GM19043 (cell line): ENCODE results near the gene EIF4E2.

Source experiments
- ATAC-seq: cut with Tn5 transposase; IDR thresholded peaks from one replicate; pipeline ENCODE4 v1.9.1; 2021; ENCODE audit warnings: low read depth; ENCODE audit not compliant: unreplicated experiment

EIF4E2 gene

DNA sequence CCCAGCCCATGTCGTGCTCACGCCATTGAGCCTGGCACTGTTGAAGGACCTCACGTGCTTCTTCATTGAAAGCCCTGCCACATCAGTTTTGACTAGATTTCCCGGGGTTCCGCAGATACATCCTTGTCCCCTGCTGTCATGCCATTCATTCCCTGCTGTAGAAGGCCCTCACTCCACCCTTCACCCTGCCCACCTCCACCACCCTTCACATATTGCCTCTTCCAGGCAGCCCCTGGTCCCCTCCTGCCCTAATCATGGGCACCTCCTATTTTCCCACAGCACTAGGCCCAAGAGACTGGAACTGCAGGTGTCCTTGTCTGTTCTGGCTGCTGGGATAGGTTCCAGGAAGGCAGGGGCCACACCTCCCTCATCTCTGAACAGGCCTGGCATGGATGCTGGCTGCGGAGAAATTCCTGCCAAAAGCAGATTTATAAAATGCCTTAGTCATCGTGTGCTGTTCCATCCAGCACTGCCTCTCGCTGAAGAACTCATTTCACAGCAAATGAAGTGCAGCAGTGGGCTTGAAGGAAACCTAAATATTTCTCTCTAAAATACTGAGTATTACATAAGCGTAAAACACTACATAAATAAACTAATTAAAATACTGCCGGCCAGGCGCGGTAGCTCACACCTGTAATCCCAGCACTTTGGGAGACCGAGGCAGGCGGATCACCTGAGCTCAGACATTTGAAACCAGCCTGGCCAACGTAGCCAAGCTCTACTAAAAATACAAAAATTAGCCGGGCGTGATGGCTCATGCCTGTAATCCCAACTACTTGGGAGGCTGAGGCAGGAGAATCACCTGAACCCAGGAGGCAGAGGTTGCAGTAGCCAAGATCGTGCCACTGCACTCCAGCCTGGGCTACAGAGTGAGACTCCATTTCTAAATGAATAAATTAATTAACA lies 38.4 kb downstream of the EIF4E2 start:
- ATAC-seq, result no peak

DNA sequence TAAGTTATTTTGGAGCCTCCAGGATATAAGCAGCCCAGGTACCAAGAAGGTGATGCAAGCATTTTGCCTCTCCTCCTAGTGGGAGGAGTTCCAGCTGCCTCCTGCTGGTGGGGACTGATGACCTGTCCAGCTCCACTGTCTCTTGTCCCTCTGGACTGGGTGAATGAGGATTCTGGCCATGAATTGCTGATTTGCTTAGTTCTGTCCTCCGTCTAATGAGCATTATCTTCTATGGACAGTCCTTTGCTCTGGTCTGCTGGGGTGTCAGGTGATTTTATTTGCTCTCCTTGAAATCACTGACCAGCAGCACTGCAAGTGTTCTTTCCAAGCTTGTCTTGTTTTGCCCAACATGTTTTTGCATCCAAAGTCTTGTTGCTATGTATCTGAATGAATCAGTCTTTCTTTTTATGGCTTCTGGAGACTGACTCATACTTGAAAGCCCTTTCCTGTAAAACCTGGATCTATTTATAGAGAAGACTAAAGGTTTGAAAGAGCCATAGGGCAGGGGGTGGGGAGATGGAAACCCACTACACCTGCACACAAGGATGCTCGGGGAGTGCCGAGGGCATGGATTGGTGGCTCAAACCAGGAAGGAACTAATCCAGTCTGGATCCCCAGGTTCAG lies 42.4 kb downstream of the EIF4E2 start:
- ATAC-seq, result no peak

DNA sequence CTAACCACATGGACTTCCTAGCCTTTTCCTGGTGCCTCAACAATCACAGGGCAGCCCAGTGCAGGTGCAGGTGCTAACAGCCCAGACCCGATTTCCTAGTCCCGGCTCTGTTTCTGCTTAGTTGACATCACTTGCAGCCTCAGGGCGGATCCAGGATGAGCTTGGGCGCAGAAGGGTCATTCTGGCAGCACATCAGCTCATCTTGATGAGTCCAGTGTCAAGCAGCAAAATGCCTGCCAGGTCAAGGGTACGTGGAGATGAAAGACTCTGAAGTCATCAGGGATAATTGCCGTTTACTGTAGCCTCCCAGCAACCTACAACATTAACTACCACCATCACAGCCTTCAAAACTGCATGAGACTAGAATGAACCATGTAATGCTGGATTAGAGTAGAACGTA lies 43.5 kb downstream of the EIF4E2 start:
- ATAC-seq, result no peak

DNA sequence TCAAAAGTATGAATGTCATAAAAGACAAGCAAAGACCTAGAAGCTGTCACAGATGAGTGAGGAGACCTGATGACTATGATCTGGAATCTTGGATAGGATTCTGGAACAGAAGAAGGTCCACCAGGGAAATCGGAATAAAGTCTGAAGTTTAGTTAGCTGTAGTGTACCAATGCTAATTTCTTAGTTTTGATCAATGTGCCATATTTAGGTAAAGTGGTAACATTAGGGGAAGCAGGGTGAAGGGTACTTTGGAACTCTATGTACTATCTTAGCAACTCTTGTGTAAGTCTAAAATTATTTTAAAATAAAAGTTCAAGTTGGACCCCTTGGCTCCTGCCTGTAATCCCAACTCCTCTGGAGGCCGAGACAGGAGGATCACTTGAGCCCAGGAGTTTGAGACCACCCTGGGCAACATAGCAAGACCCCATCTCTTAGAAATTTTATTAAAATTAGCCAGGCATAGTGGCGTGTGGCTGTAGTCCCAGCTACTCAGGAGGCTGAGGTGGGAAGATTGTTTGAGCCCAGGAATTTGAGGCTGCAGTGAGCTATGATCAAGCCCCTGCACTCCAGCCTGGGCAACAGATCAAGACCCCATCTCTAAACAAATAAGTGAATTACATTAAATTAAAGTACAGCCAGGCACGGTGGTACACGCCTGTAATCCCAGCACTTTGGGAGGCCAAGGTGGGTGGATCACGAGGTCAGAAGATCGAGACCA lies 47.0 kb downstream of the EIF4E2 start:
- ATAC-seq, result no peak

DNA sequence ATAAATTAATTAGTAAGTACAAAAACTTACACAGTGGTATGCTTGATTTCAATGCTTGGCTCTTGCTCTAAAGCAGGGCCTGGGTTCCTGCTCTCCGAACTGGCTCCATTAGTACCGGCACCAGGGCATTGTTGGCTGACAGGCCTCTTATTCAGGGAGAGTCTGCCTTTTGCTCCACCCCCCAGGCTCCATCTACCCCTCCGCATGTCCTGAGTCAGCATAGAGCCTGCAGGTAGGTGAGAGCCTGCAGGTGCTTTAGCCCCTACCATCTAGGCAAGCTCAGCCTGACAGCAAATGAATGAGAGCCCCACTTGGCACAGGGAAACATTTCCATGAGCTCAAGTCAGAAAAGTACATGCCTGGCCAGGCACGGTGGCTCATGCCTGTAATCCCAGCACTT lies 47.8 kb downstream of the EIF4E2 start:
- ATAC-seq, result no peak

DNA sequence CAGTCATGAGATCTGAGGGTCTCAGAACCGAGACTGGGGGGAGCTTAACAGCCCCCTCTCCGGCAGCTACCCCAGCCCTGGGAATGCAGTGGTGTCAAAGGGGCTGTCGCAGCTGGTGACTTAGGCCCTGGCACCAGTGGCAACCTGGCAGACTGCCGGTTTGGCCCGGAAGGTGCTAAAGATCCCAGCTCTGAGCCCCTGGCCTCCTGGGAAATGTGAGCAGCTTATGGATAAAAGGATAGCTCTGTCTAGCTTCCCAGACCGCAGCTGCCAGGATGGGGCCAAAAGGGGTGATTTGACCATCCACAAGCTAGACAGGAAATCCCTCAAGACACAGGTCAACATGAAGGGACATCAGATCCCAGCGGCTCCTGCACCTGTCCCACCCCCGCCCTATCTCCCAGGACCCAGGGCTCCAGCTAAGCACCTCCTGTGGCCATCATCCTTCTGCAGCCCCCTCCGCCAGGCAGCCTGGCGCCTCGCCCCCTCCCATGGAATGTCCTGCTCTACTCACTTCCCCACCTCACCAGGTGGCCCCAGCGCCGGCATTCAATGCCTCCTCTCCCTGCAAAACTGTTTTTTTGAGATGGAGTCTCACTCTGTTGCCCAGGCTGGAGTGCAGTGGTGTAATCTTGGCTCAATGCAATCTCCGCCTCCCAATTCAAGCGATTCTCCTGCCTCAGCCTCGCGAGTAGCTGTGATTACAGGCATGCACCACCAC lies 49.7 kb downstream of the EIF4E2 start:
- no peak for ATAC-seq

GRCh38 chr2:232603283-232603682 lies 52.8 kb downstream of the EIF4E2 start:
- ATAC-seq, result no peak

- ATAC-seq, result no peak
These were observed 54.0 kb downstream of the EIF4E2 start for GRCh38 chr2:232604535-232604934.

GRCh38 chr2:232607011-232607410 lies 56.5 kb downstream of the EIF4E2 start:
- no peak for ATAC-seq

DNA sequence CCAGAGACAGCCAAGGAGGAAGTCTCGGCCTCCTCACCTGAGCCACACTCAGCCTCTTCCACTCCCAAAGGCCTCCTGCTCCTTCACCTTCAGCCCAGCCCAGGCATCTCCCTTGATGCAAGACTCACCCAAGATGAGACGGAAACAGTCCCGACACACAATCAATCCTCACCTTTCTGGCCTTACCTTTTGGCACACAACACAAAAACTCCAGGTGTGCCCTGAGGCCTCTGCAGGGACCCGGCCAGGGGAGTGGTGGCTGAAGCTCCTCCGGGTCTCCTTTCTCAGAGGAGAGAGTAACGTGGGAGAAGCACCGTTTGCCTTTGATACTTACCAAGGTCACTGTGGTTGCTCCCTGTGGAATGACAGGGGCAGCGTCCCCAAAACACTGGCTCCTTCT lies 59.1 kb downstream of the EIF4E2 start:
- ATAC-seq, result no peak

GRCh38 chr2:232610081-232610480 lies 59.6 kb downstream of the EIF4E2 start:
- ATAC-seq, result no peak

DNA sequence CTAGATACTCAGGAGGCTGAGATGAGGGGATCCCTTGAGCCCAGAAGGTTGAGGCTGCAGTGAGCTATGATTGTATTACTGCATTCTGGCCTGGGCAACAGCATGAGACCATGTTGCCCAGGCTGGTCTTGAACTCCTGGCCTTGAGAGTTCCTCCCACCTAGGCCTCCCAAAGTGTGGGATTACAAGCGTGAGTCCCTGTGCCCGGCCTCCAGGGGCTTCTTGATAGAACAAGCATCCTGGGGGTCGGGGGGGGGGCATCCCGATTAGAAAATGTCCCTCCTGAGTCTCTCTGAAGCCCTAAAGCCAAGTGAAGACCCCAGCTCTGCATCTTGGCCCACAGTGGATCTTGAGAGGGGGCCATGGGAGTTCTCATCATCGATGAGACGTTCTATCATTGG lies 60.6 kb downstream of the EIF4E2 start:
- ATAC-seq, result no peak

DNA sequence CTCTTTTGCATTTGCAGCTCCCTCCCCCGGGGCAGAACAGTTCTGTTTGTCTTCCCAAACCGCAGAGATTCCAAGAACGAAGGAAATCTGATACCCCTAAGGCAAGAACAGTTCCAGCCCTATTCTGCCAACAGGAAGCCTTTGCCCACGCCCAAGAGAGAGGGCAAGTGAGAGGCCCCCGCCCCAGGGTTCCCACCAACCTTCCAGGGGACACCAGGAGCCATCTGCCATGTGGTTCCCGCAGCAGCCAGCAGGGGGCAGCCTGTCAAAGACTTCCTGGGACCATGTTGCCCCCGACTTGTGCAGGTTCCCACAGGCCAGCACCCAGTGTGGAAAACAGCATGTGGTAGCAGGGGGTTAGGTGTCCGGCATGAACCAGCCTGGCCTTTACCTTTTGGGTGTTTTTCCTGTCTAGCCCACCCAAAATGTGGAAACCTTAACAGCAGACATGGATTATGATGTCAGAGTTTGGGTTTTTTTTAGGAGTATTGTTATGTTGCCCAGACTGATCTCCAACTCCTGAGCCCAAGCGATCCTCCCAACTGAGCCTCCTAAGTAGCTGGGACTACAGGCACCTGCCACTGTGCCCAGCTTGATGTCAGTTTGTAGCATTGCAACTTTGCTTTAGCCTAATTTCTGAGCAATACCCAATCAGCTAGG lies 61.2 kb downstream of the EIF4E2 start:
- no peak for ATAC-seq

DNA sequence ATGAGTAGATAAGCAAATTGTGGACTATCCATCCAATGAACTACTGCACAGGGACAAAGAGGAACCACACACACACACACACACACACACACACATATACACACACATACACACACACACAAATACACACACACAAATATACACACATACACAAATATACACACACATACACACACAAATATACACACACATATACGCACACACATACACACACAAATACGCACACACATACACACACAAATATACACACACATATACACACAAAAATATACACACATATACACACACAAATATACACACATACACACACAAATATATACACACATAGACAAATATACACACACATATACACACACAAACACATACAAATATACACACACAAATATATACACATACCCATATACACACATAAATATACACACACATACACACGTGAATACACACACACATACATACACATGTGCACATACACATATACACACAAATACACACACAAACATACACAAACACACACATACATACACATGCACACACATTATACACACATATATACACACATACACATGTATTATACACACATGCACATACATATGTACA lies 63.1 kb downstream of the EIF4E2 start:
- ATAC-seq, result no peak

DNA sequence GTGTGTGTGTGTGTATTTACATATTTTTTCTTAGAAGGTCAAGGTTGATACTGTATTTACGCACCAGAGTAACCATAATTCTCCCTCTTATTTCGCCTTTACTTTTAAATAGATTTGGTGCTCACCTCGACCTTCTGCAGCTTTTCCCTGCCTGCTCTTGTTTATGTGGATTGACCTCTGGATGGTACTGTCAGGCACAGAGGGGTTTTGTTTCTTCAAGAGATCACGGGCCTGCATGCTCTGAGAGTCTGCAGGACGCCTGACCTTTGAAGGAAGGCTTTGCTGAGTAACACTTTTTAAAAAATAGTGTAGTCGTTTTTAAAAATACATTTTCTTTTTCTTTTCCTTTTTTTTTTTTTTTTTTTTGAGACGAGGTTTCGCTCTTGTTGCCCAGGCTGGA lies 64.8 kb downstream of the EIF4E2 start:
- ATAC-seq, result no peak
